IPS DF 4.7 (cell line): ENCODE data around the gene ABTB1.

Source experiments
- DNase-seq: peaks from one replicate; pipeline ENCODE4 v3.0.0-alpha.2; 2013; ENCODE audit warnings: low spot score; ENCODE audit errors: extremely low read depth

ABTB1 gene

DNA sequence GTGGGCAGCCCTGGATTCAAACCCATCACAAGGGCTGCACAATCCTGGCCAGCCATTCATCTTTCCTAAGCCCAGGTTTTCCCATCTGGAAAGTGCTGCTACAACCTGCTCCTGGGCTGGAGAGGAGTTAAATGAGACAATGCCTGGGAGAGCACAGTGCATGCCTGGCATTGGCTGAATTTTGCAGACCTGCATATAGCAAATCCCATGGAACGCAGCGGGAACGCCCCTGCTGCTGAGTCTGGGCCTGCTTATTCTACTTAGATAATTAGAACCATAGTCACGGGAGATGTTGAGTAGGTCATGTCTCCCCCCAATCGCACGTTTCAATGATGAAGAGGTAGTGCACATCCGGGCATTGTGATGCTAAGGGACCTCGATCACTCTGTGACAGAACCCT lies 46.6 kb downstream of the ABTB1 start:
- DNase-seq: no peak

- DNase-seq: no peak
These were observed 47.5 kb downstream of the ABTB1 start for GRCh38 chr3:127720161-127720823.

GRCh38 chr3:127720985-127721935 lies 48.5 kb downstream of the ABTB1 start:
- DNase-seq: no peak

DNA sequence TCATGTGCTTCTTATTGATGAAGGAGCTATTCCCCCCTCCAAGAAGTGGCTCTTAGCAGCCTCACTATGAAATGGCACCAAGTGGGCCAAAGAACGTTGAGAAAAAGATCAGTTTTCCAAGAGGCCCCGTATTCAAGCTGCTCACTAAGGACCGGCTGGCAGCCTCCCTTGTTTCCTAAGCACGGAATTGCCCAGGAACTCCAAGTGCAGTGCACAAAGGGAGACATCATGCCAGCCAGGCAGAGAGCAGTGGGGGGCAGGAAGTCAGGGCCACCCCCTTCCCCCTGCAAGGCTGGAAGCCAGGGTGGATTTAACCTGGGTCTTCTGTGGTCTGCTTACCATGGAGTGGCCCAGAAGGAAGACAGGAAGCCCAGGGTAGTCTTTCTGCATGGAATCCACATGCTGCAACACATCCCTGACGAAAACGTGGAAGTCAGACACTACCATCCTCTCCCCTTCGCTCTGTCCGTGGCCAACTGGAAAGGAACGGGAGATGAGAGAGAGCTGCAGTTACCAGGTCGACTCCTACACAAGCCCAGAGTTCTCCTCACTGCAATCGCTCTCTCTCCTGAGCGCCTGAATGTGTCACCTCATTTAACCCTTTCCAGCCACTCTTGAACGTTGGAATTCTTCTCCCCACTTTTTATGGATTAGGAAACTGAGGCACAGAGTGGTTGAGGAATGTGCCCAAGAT lies 49.5 kb downstream of the ABTB1 start:
- no peak for DNase-seq

DNA sequence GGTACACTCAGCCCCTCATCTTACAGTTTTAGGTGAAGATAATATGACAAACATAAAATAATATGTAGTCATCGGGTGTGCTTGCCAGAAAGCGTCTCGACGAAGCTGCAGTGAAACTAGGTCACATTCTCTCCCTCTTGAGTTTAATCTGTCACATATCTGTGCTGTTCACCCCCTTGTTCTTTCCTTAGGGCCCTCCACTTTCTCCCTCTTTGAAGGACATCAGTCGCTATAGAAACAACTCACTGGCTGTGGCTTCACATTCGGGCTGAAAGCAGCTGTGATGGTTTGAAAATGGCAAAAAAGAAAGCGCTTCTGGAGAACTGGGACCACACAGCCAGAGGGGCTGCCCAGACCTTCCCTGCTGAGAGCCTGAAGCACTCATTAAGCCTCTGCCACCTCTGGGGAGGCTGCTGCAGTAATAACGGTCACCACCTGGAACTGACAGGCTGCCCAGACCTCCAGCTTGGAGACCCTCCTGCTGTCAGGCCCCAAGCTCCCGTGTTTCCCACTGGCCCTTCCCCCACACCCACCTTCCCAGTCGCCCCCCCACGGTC lies 50.3 kb downstream of the ABTB1 start:
- DNase-seq: no peak

DNA sequence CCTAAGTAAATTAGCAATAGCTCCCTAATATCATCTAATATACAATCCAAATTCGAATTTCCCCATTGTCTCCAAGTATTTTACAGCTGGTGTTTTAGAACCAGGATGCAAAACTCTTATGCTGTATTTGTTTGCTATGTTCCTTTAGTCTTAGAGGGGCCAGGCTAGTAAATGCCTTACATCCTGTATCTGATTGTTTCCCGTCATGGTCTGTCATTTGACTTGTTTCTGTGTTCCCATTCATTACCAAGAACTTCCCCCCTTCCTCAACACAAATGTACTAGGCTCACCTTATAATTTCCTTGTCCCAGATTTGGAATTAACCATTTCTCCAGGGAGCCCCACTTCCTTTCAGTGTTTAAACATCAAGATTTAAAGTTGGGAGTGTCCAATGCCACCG lies 54.1 kb downstream of the ABTB1 start:
- no peak for DNase-seq

DNA sequence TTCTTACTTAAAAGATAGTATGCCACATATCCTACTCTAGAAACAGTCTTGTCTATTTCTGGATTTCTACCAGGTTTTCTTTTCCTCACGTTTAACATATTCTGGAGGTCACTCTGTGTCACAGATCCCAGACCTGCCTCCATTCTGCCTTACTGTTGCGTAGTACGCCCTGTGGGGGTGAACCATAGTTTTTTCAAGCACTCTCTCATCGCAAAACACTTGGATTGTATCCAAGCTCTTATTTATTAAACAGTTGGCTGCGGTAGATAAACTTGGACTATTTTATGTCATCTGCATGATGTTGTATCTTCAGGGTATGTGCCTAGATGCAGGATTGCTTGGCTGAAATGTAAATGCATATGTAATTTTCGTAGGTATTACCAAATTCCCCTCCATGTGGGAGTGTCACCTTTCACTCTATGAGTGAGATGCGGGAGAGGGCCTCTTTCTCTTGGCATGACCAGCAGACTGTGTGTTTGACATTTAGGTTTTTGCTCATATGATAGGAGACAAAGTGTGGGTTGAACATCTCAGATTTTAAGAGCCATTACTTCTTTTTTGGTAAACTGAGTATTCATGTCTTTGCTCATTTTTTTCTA lies 55.8 kb downstream of the ABTB1 start:
- no peak for DNase-seq

GRCh38 chr3:127729556-127730056 lies 56.9 kb downstream of the ABTB1 start:
- DNase-seq: no peak

DNA sequence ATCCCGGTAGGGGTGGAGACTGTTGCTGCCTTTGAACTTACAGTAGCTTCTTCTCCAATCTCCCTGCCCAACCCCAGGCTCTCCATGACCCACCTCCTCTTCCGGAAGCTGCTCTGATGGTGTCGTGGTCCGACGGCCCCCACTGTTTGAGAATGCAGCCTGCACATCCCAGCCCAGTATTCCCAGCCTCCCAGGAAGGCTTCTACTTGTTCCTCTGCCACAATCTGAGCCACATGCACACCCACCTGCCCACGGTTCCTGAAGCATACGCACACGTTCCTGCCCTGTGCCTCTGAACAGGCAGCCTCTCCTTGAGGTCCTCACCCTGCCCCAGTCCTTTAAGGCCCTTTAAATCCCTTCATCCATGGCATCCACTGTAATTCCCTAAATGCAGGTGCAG lies 57.4 kb downstream of the ABTB1 start:
- DNase-seq: no peak
